HG03520 (cell line): ENCODE measurements around the gene RGR.

Experiments
- ATAC-seq: cut with Tn5 transposase; IDR thresholded peaks from one replicate; pipeline ENCODE4 v1.9.1; 2021; ENCODE audit warnings: mild to moderate bottlenecking, moderate library complexity; ENCODE audit not compliant: unreplicated experiment

Gene RGR

GRCh38 chr10:84217746-84218145, 27.1 kb upstream of the RGR start:
- no peak for ATAC-seq

GRCh38 chr10:84221916-84222315, 22.9 kb upstream of the RGR start:
- no peak for ATAC-seq

- no peak for ATAC-seq
Measured at GRCh38 chr10:84224411-84225028, 20.3 kb upstream of the RGR start.

- ATAC-seq: no peak
Measured at GRCh38 chr10:84225427-84226173, 19.3 kb upstream of the RGR start, which contains the start of gene LRIT2. Gene LRIT2, minus strand, starts transcription at chr10:84225544. Its CDS starts 24 bp downstream, at chr10:84225520.

GRCh38 chr10:84226616-84227015, 18.2 kb upstream of the RGR start:
- ATAC-seq: no peak

- ATAC-seq: no peak
Measured at GRCh38 chr10:84227810-84228209, 17.0 kb upstream of the RGR start.

- no peak for ATAC-seq
Measured at GRCh38 chr10:84230359-84230758, 14.5 kb upstream of the RGR start.

- no peak for ATAC-seq
Measured at GRCh38 chr10:84232376-84232775, 12.5 kb upstream of the RGR start.

- no peak for ATAC-seq
Measured at GRCh38 chr10:84233940-84234339, 10.9 kb upstream of the RGR start.

- ATAC-seq: no peak
Measured at GRCh38 chr10:84234479-84234878, 10.4 kb upstream of the RGR start.

GRCh38 chr10:84235096-84235495, 9.8 kb upstream of the RGR start:
- no peak for ATAC-seq

GRCh38 chr10:84236807-84237198, 8.1 kb upstream of the RGR start:
- ATAC-seq: no peak

GRCh38 chr10:84237199-84238051, 7.4 kb upstream of the RGR start:
- no peak for ATAC-seq

GRCh38 chr10:84238909-84239308, 5.9 kb upstream of the RGR start:
- no peak for ATAC-seq

GRCh38 chr10:84241185-84241790, 3.6 kb upstream of the RGR start, which contains the start of gene LRIT1:
Gene LRIT1, minus strand, starts transcription at chr10:84241546. Its CDS starts 107 bp downstream, at chr10:84241439.
- ATAC-seq: no peak

GRCh38 chr10:84243759-84244158, 1.1 kb upstream of the RGR start:
- ATAC-seq: no peak

- no peak for ATAC-seq
Measured at GRCh38 chr10:84247496-84247895, 2.6 kb downstream of the RGR start.

- no peak for ATAC-seq
Measured at GRCh38 chr10:84248794-84249193, 3.9 kb downstream of the RGR start.

GRCh38 chr10:84254552-84255478, 10.0 kb downstream of the RGR start:
- no peak for ATAC-seq
